HAP-1 (cell line): Measurements from ENCODE around the gene PLEK.
A peak's percentile ranks its signal among the peaks of the same experiment; 100 is the strongest.

Source experiments
- DNase-seq, 2 experiments: peaks; one replicate each; pipeline ENCODE4 v3.0.0-alpha.2; 2016 to 2020; ENCODE audit warnings: low spot score in 2 of 2
- H3K27me3 ChIP-seq: fragments of 250-450 bp; sonication (Bioruptor Pico); 2 replicates; pipeline ENCODE4 v1.5.1; 2020; ENCODE audit warnings: low read depth, mild to moderate bottlenecking, moderate library complexity
- H3K36me3 ChIP-seq: fragments of 250-450 bp; sonication (Bioruptor Pico); replicated peaks from 2 replicates; pipeline ENCODE4 v1.5.1; 2020; ENCODE audit warnings: mild to moderate bottlenecking
- H3K4me1 ChIP-seq: fragments of 250-450 bp; sonication (Bioruptor Pico); 2 replicates; pipeline ENCODE4 v1.5.1; 2020; ENCODE audit warnings: mild to moderate bottlenecking
- H3K4me3 ChIP-seq: fragments of 250-450 bp; sonication (Bioruptor Pico); 2 replicates; pipeline ENCODE4 v1.5.1; 2020; ENCODE audit warnings: mild to moderate bottlenecking, moderate library complexity
- H3K9me3 ChIP-seq: fragments of 250-450 bp; sonication (Bioruptor Pico); 2 replicates; pipeline ENCODE4 v1.5.1; 2020; ENCODE audit warnings: mild to moderate bottlenecking, moderate library complexity
- in situ Hi-C: fragments of 300-500 bp; cut with MboI; formaldehyde crosslinking; loops from 3 replicates; pipeline ENCODE4 v1.14.3; 2020; ENCODE audit warnings: low sequenced_read_pairs, inconsistent platforms, mixed read lengths

PLEK gene

GRCh38 chr2:68365087-68365486 is at the start of gene PLEK:
PLEK (plus strand) TSS chr2:68365282; CDS start chr2:68365352, 70 bp downstream.
- no peaks in the 10 kb centered on the region for H3K9me3 ChIP-seq
- H3K36me3 ChIP-seq: no peaks in the 10 kb centered on the region
- H3K4me3 ChIP-seq: no peak within 1 kb of the TSS
- peaks cover 13% of the 10 kb centered on the region; the same call in 1 of the 2 replicates for H3K27me3 ChIP-seq
- in situ Hi-C loops: no loop called here
- no peak for DNase-seq
- no peaks in the 10 kb centered on the region for H3K4me1 ChIP-seq

- DNase-seq: no peak
- no peak overlapping the region for H3K4me3 ChIP-seq
- H3K36me3 ChIP-seq: no peaks in the 10 kb centered on the region
- peaks cover 8% of the 10 kb centered on the region for H3K4me1 ChIP-seq
- H3K9me3 ChIP-seq: no peaks in the 10 kb centered on the region; the same call in 1 of the 2 replicates
- in situ Hi-C loops: no loop called here
- H3K27me3 ChIP-seq: no peaks in the 10 kb centered on the region
These were observed 49.0 kb upstream of the PLEK start for GRCh38 chr2:68316111-68316510.

- Histone ChIP-seq H3K27me3 (no peaks in the 10 kb centered on the region; the same call in 1 of the 2 replicates), H3K4me1 (peaks cover 5% of the 10 kb centered on the region; the same call in 1 of the 2 replicates), H3K9me3 (no peaks in the 10 kb centered on the region; the same call in 1 of the 2 replicates), H3K4me3 (peak overlapping the region; percentile 42), H3K36me3 (no peaks in the 10 kb centered on the region)
- in situ Hi-C loops: no loop called here
- DNase-seq: no peak
These were observed 46.8 kb upstream of the PLEK start for GRCh38 chr2:68317971-68318913.

GRCh38 chr2:68318914-68319397 is 46.1 kb upstream of the PLEK start:
- Histone ChIP-seq H3K9me3 (no peaks in the 10 kb centered on the region; the same call in 1 of the 2 replicates), H3K4me3 (peak overlapping the region; percentile 42), H3K27me3 (no peaks in the 10 kb centered on the region; the same call in 1 of the 2 replicates), H3K36me3 (no peaks in the 10 kb centered on the region), H3K4me1 (peaks cover 5% of the 10 kb centered on the region; the same call in 1 of the 2 replicates)
- no peak for DNase-seq
- in situ Hi-C loops: no loop called here

GRCh38 chr2:68319398-68320117 is 45.5 kb upstream of the PLEK start, which contains the start of gene CNRIP1:
CNRIP1 (minus strand) TSS chr2:68319949; CDS start chr2:68319400, 549 bp downstream.
- Histone ChIP-seq H3K4me1 (peaks cover 5% of the 10 kb centered on the region; the same call in 1 of the 2 replicates), H3K36me3 (no peaks in the 10 kb centered on the region), H3K4me3 (peak within 1 kb of the TSS; percentile 42), H3K27me3 (no peaks in the 10 kb centered on the region; the same call in 1 of the 2 replicates), H3K9me3 (no peaks in the 10 kb centered on the region; the same call in 1 of the 2 replicates)
- in situ Hi-C loops: no loop called here
- peak; percentile 53 to 74 for DNase-seq

GRCh38 chr2:68320118-68320641 is 44.9 kb upstream of the PLEK start:
- no peaks in the 10 kb centered on the region for H3K36me3 ChIP-seq
- H3K9me3 ChIP-seq: no peaks in the 10 kb centered on the region; the same call in 1 of the 2 replicates
- H3K4me3 ChIP-seq: peak overlapping the region; percentile 42
- in situ Hi-C loops: no loop called here
- H3K4me1 ChIP-seq: peaks cover 5% of the 10 kb centered on the region; the same call in 1 of the 2 replicates
- H3K27me3 ChIP-seq: peaks cover under 1% of the 10 kb centered on the region
- peak; percentile 20 to 32 for DNase-seq

GRCh38 chr2:68325056-68325455 is 40.0 kb upstream of the PLEK start:
- no peak for DNase-seq
- H3K4me1 ChIP-seq: peaks cover 2% of the 10 kb centered on the region; the same call in 1 of the 2 replicates
- in situ Hi-C loops: no loop called here

GRCh38 chr2:68328901-68329300 is 36.2 kb upstream of the PLEK start:
- Histone ChIP-seq H3K36me3 (no peaks in the 10 kb centered on the region), H3K4me3 (no peak overlapping the region), H3K4me1 (no peaks in the 10 kb centered on the region), H3K9me3 (no peaks in the 10 kb centered on the region), H3K27me3 (peaks cover 5% of the 10 kb centered on the region; the same call in 1 of the 2 replicates)
- DNase-seq: no peak
- in situ Hi-C loops: no loop called here

More at GRCh38 chr2:68325056-68325455, 40.0 kb upstream of the PLEK start:
- Histone ChIP-seq H3K4me3 (no peak overlapping the region), H3K27me3 (peaks cover 5% of the 10 kb centered on the region), H3K9me3 (no peaks in the 10 kb centered on the region; the same call in 1 of the 2 replicates), H3K36me3 (no peaks in the 10 kb centered on the region)

GRCh38 chr2:68330691-68331090 is 34.4 kb upstream of the PLEK start:
- DNase-seq: no peak
- Histone ChIP-seq H3K4me3 (no peak overlapping the region), H3K9me3 (no peaks in the 10 kb centered on the region), H3K4me1 (no peaks in the 10 kb centered on the region), H3K27me3 (peaks cover 2% of the 10 kb centered on the region; the same call in 1 of the 2 replicates), H3K36me3 (no peaks in the 10 kb centered on the region)
- in situ Hi-C loops: no loop called here

- Histone ChIP-seq H3K4me1 (no peaks in the 10 kb centered on the region), H3K9me3 (no peaks in the 10 kb centered on the region), H3K36me3 (no peaks in the 10 kb centered on the region), H3K27me3 (no peaks in the 10 kb centered on the region), H3K4me3 (no peak overlapping the region)
- no peak for DNase-seq
- in situ Hi-C loops: no loop called here
These were observed 32.1 kb upstream of the PLEK start for GRCh38 chr2:68333009-68333408.

- no peak overlapping the region for H3K4me3 ChIP-seq
- no peaks in the 10 kb centered on the region for H3K27me3 ChIP-seq
- in situ Hi-C loops: no loop called here
- no peak for DNase-seq
- no peaks in the 10 kb centered on the region for H3K36me3 ChIP-seq
- no peaks in the 10 kb centered on the region for H3K9me3 ChIP-seq
- no peaks in the 10 kb centered on the region for H3K4me1 ChIP-seq
These were observed 31.2 kb upstream of the PLEK start for GRCh38 chr2:68333931-68334330.

- in situ Hi-C loops: no loop called here
These were observed 28.9 kb upstream of the PLEK start for GRCh38 chr2:68336192-68336591.

More at GRCh38 chr2:68336192-68336591, 28.9 kb upstream of the PLEK start:
- H3K27me3 ChIP-seq: peaks cover 7% of the 10 kb centered on the region
- peak in 1 of 2 experiments; percentile 44 for DNase-seq
- no peak overlapping the region for H3K4me3 ChIP-seq
- H3K36me3 ChIP-seq: no peaks in the 10 kb centered on the region
- H3K9me3 ChIP-seq: no peaks in the 10 kb centered on the region
- H3K4me1 ChIP-seq: no peaks in the 10 kb centered on the region
